Caco-2 (cell line): ENCODE measurements around the gene CACNA2D2. TPM values are rescaled to one million over a fixed set of nuclear protein-coding genes. Genes with fewer than 3 reads are reported as not detected.
A peak's percentile ranks its signal among the peaks of the same experiment; 100 is the strongest.

Source experiments
- BruUV-seq: library from RNA; stranded (reverse); fragments of 400-500 nt; replicated peaks from 2 replicates; lab custom pipeline; 2021; lab: Mats Ljungman, UMichigan
- CTCF ChIA-PET: fragments of 300-600 bp; sonication (Branson Sonifier 250); formaldehyde crosslinking; loops from one replicate; lab custom pipeline; 2022; ENCODE audit warnings: antibody characterized with exemption; lab: Charles Lee
- POLR2A ChIA-PET: fragments of 300-600 bp; sonication (Branson Sonifier 250); formaldehyde crosslinking; loops from one replicate; lab custom pipeline; 2022; ENCODE audit warnings: antibody characterized with exemption; lab: Charles Lee
- DNase-seq, 2 experiments: peaks; one replicate each; pipeline versions ENCODE4 v3.0.0 to v3.0.0-alpha.2; 2020 to 2022
- H3K27me3 ChIP-seq: replicated peaks from 2 replicates; pipeline ENCODE4 v1.6.0; 2011; ENCODE audit warnings: low read length; ENCODE audit not compliant: control insufficient read depth, insufficient read depth
- H3K36me3 ChIP-seq: 2 replicates; pipeline ENCODE4 v1.5.1; 2011; ENCODE audit warnings: low read length; ENCODE audit not compliant: control insufficient read depth, insufficient read depth
- H3K4me1 ChIP-seq: fragments of 250-450 bp; sonication (Bioruptor Pico); 2 replicates; pipeline ENCODE4 v1.5.1; 2020; ENCODE audit warnings: mild to moderate bottlenecking
- H3K4me3 ChIP-seq: 2 replicates; pipeline ENCODE4 v1.5.1; 2011; ENCODE audit warnings: low read depth, mild to moderate bottlenecking, control low read depth, low read length
- H3K9me3 ChIP-seq: fragments of 250-450 bp; sonication (Bioruptor Pico); 2 replicates; pipeline ENCODE4 v1.5.1; 2020; ENCODE audit warnings: mild to moderate bottlenecking, moderate library complexity
- H3K27ac Mint-ChIP-seq: one replicate; pipeline ENCODE4 v1.8.0; 2022; ENCODE audit warnings: mixed read lengths; ENCODE audit not compliant: unreplicated experiment
- H3K27me3 Mint-ChIP-seq: one replicate; pipeline ENCODE4 v1.8.0; 2022; ENCODE audit warnings: mixed read lengths; ENCODE audit not compliant: insufficient read depth, unreplicated experiment
- H3K36me3 Mint-ChIP-seq: one replicate; pipeline ENCODE4 v1.8.0; 2022; ENCODE audit warnings: mild to moderate bottlenecking, mixed read lengths; ENCODE audit not compliant: insufficient read depth, unreplicated experiment
- H3K4me1 Mint-ChIP-seq: one replicate; pipeline ENCODE4 v1.8.0; 2022; ENCODE audit warnings: low read depth, mixed read lengths; ENCODE audit not compliant: unreplicated experiment
- H3K4me3 Mint-ChIP-seq: one replicate; pipeline ENCODE4 v1.8.0; 2022; ENCODE audit warnings: mild to moderate bottlenecking, moderate library complexity, mixed read lengths; ENCODE audit not compliant: unreplicated experiment
- H3K9me3 Mint-ChIP-seq: one replicate; pipeline ENCODE4 v1.8.0; 2022; ENCODE audit warnings: mixed read lengths; ENCODE audit not compliant: unreplicated experiment
- CTCF ChIP-seq, 2 experiments: fragments of 200-600 bp in 1 of 2; IDR thresholded peaks; 1 replicate in 1 of 2; 2 replicates in 1 of 2; pipeline versions ENCODE4 v1.5.1 to v1.8.0; 2011 to 2022; ENCODE audit warnings: antibody characterized with exemption in 1 of 2, control low read depth in 1 of 2, inconsistent platforms in 1 of 2, low read depth in 1 of 2, low read length in 1 of 2, mild to moderate bottlenecking in 1 of 2, moderate library complexity in 1 of 2; ENCODE audit not compliant: insufficient read depth in 1 of 2, severe bottlenecking in 1 of 2, unreplicated experiment in 1 of 2
- intact Hi-C: fragments of 100-400 bp; cut with micrococcal nuclease; formaldehyde crosslinking; loops from one replicate; pipeline ENCODE4 v1.10.0; 2022; ENCODE audit not compliant: unreplicated experiment
- total RNA-seq: library from RNA; stranded (reverse); gene quantifications from 2 replicates; pipeline ENCODE4 v1.2.3, GENCODE V29; 2022

CACNA2D2 gene
- total RNA-seq, 1 experiment from 2014 or later, result 0.25 TPM

- no TSS peak for BruUV-seq
- POLR2A ChIA-PET, result interaction anchor here (0.5 to 1.6 kb wide), 4 partner anchors 15 to 1619 kb away, joined by 3 to 9 read pairs (median 5); partner anchors contain the start of genes CYB561D2 and NPRL2
- Mint-ChIP-seq H3K27ac (no peak overlapping the region), H3K27me3 (peaks cover 6% of the 10 kb centered on the region), H3K36me3 (no peaks in the 10 kb centered on the region), H3K4me1 (no peaks in the 10 kb centered on the region), H3K4me3 (peak overlapping the region; percentile 72), H3K9me3 (no peaks in the 10 kb centered on the region)
- no peaks in the 10 kb centered on the region for H3K9me3 ChIP-seq
- no peaks in the 10 kb centered on the region for H3K27me3 ChIP-seq
- peak overlapping the region; percentile 66 for H3K4me3 ChIP-seq
- H3K36me3 ChIP-seq, result no peaks in the 10 kb centered on the region
- intact Hi-C loops, result loop anchor here (2.0 kb wide), 1 partner anchor 19 kb away; no protein-coding TSS in a partner anchor
- CTCF ChIA-PET, result interaction anchor here (1.0 to 1.4 kb wide), 2 partner anchors 15 to 177 kb away, joined by 4 to 7 read pairs; partner anchors contain the start of genes CYB561D2 and NPRL2
- H3K4me1 ChIP-seq, result 0 out of 2 replicates have a peak, but pooled peaks cover 5% of the 10 kb centered on the region
- DNase-seq, result no peak
- TF ChIP-seq CTCF (IDR thresholded peaks at IDR 0.05; ENCODE audit: insufficient read depth in 1 of 2, low read depth in 1 of 2, low read length in 1 of 2, severe bottlenecking in 1 of 2, unreplicated experiment in 1 of 2), result no peak
Measured at GRCh38 chr3:50365842-50366220, 137.6 kb downstream of the CACNA2D2 start.

- Mint-ChIP-seq H3K27ac (no peak overlapping the region), H3K4me1 (no peaks in the 10 kb centered on the region), H3K36me3 (no peaks in the 10 kb centered on the region), H3K4me3 (peak overlapping the region; percentile 72), H3K27me3 (peaks cover 6% of the 10 kb centered on the region), H3K9me3 (no peaks in the 10 kb centered on the region)
- TF ChIP-seq CTCF (IDR thresholded peaks at IDR 0.05; ENCODE audit: insufficient read depth in 1 of 2, low read depth in 1 of 2, low read length in 1 of 2, severe bottlenecking in 1 of 2, unreplicated experiment in 1 of 2), result peak in 1 of 2 experiments; percentile 17
- peak overlapping the region; percentile 66 for H3K4me3 ChIP-seq
- CTCF ChIA-PET, result interaction anchor here (0.5 to 1.4 kb wide), 5 partner anchors 12 to 633 kb away, joined by 3 to 7 read pairs (median 4); partner anchors contain the start of genes CYB561D2 and NPRL2
- 0 out of 2 replicates have a peak, but pooled peaks cover 5% of the 10 kb centered on the region for H3K4me1 ChIP-seq
- no peaks in the 10 kb centered on the region for H3K27me3 ChIP-seq
- no peaks in the 10 kb centered on the region for H3K9me3 ChIP-seq
- H3K36me3 ChIP-seq, result no peaks in the 10 kb centered on the region
- DNase-seq, result peak; percentile 89 to 93
- POLR2A ChIA-PET, result interaction anchor here (0.5 to 1.6 kb wide), 4 partner anchors 15 to 1620 kb away, joined by 3 to 9 read pairs (median 5); partner anchors contain the start of genes CYB561D2 and NPRL2
- intact Hi-C loops, result loop anchor here (2.0 kb wide), 1 partner anchor 18 kb away; no protein-coding TSS in a partner anchor
- no TSS peak for BruUV-seq
Measured at GRCh38 chr3:50365080-50365841, 138.2 kb downstream of the CACNA2D2 start.

- Mint-ChIP-seq H3K36me3 (no peaks in the 10 kb centered on the region), H3K27ac (no peak overlapping the region), H3K4me1 (no peaks in the 10 kb centered on the region), H3K27me3 (peaks cover 6% of the 10 kb centered on the region), H3K9me3 (no peaks in the 10 kb centered on the region), H3K4me3 (peak overlapping the region; percentile 72)
- ChIA-PET CTCF (interaction anchor here (0.5 to 1.4 kb wide), 3 partner anchors 12 to 633 kb away, joined by 3 to 4 read pairs (median 4); partner anchors contain the start of genes CYB561D2 and NPRL2), POLR2A (interaction anchor here (1.1 to 1.6 kb wide), 2 partner anchors 14 to 18 kb away, joined by 6 to 9 read pairs; partner anchors contain the start of genes CYB561D2 and NPRL2)
- BruUV-seq, result no TSS peak
- peak overlapping the region; percentile 66 for H3K4me3 ChIP-seq
- H3K4me1 ChIP-seq, result 0 out of 2 replicates have a peak, but pooled peaks cover 5% of the 10 kb centered on the region
- no peaks in the 10 kb centered on the region for H3K27me3 ChIP-seq
- intact Hi-C loops, result loop anchor here (2.0 kb wide), 1 partner anchor 18 kb away; no protein-coding TSS in a partner anchor
- DNase-seq, result no peak
- H3K9me3 ChIP-seq, result no peaks in the 10 kb centered on the region
- no peak for TF ChIP-seq CTCF (IDR thresholded peaks at IDR 0.05; ENCODE audit: insufficient read depth in 1 of 2, low read depth in 1 of 2, low read length in 1 of 2, severe bottlenecking in 1 of 2, unreplicated experiment in 1 of 2)
- no peaks in the 10 kb centered on the region for H3K36me3 ChIP-seq
Measured at GRCh38 chr3:50364573-50365079, 138.8 kb downstream of the CACNA2D2 start.
